Vagina (tissue), 2 donors: ENCODE results near the gene RAPGEF5.

Source experiments
- CTCF ChIP-seq, 3 experiments: fragments of 450-650 bp in 2 of 3; fragments of 200-600 bp in 1 of 3; sonication (generic) in 1 of 3; IDR thresholded peaks; one replicate each; pipeline ENCODE4 v1.5.1; 2017 to 2019; ENCODE audit warnings: antibody characterized with exemption in 3 of 3, mild to moderate bottlenecking in 2 of 3, moderate library complexity in 2 of 3
- POLR2A ChIP-seq, 2 donors: fragments of 450-650 bp; IDR thresholded peaks; one replicate each; pipeline ENCODE4 v1.6.1; 2017; ENCODE audit warnings: antibody characterized with exemption in 2 of 2, mild to moderate bottlenecking in 2 of 2, moderate library complexity in 2 of 2
- POLR2AphosphoS5 ChIP-seq, 2 donors: sonication (generic); formaldehyde crosslinking; IDR thresholded peaks; one replicate each; pipeline ENCODE4 v1.9.0; 2017; ENCODE audit warnings: antibody characterized with exemption in 2 of 2, mild to moderate bottlenecking in 2 of 2, low read depth in 1 of 2; ENCODE audit not compliant: insufficient read depth in 1 of 2

GRCh38 chr7:22117222-22117621 is 239.7 kb downstream of the RAPGEF5 start:
- TF ChIP-seq POLR2AphosphoS5 (IDR thresholded peaks at IDR 0.05; ENCODE audit: insufficient read depth in 1 of 2, low read depth in 1 of 2) (no peak), CTCF (IDR thresholded peaks at IDR 0.05) (no peak), POLR2A (IDR thresholded peaks at IDR 0.05) (no peak)
